ENCODE data around the gene INSM1.

Gene INSM1

GRCh38 chr20:20366876-20367574 lies 879 bp upstream of the INSM1 start:
- H3K9ac ChIP-seq (ENCODE audit: low read depth, low read length): peak overlapping the region; percentile 54
- H3K9me3 ChIP-seq (ENCODE audit: control insufficient read depth, insufficient read depth, low read length): no peaks in the 10 kb centered on the region
- H3K36me3 ChIP-seq (ENCODE audit: insufficient read depth, low read length): no peaks in the 10 kb centered on the region
- peaks cover 19% of the 10 kb centered on the region for H3K4me1 ChIP-seq (ENCODE audit: insufficient read depth, low read length)

DNA sequence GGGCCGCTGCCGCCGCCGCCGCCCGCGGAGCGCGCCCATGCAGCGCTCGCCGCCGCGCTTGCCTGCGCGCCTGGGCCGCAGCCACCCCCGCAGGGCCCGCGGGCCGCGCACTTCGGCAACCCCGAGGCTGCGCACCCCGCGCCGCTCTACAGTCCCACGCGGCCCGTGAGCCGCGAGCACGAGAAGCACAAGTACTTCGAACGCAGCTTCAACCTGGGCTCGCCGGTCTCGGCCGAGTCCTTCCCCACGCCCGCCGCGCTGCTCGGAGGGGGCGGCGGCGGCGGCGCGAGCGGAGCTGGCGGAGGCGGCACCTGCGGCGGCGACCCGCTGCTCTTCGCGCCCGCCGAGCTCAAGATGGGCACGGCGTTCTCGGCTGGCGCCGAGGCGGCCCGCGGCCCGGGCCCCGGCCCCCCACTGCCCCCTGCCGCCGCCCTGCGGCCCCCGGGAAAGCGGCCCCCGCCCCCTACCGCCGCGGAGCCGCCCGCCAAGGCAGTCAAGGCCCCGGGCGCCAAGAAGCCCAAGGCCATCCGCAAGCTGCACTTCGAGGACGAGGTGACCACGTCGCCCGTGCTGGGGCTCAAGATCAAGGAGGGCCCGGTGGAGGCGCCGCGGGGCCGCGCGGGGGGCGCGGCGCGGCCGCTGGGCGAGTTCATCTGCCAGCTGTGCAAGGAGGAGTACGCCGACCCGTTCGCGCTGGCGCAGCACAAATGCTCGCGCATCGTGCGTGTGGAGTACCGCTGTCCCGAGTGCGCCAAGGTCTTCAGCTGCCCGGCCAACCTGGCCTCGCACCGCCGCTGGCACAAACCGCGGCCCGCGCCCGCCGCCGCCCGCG lies 730 bp downstream of the INSM1 start:
- peak overlapping the region; percentile 60; the same call in 1 of the 2 replicates for H3K9ac ChIP-seq (ENCODE audit: low read depth, low read length)
- H3K4me1 ChIP-seq (ENCODE audit: insufficient read depth, low read length): peaks cover 36% of the 10 kb centered on the region
- H3K9me3 ChIP-seq (ENCODE audit: control insufficient read depth, insufficient read depth, low read length): no peaks in the 10 kb centered on the region
- H3K36me3 ChIP-seq (ENCODE audit: insufficient read depth, low read length): no peaks in the 10 kb centered on the region

- no peaks in the 10 kb centered on the region for H3K36me3 ChIP-seq (ENCODE audit: insufficient read depth, low read length)
- H3K9ac ChIP-seq (ENCODE audit: low read depth, low read length): peak overlapping the region; percentile 60
- H3K4me1 ChIP-seq (ENCODE audit: insufficient read depth, low read length): peaks cover 38% of the 10 kb centered on the region
- no peaks in the 10 kb centered on the region for H3K9me3 ChIP-seq (ENCODE audit: control insufficient read depth, insufficient read depth, low read length)
Observed at GRCh38 chr20:20369250-20370093, 1.6 kb downstream of the INSM1 start.

GRCh38 chr20:20370094-20370575 lies 2.2 kb downstream of the INSM1 start:
- Histone ChIP-seq H3K9ac (ENCODE audit: low read depth, low read length) (peak overlapping the region; percentile 60), H3K4me1 (ENCODE audit: insufficient read depth, low read length) (peaks cover 38% of the 10 kb centered on the region), H3K9me3 (ENCODE audit: control insufficient read depth, insufficient read depth, low read length) (no peaks in the 10 kb centered on the region), H3K36me3 (ENCODE audit: insufficient read depth, low read length) (no peaks in the 10 kb centered on the region)

- Histone ChIP-seq H3K9ac (ENCODE audit: low read depth, low read length) (peak overlapping the region; percentile 40), H3K36me3 (ENCODE audit: insufficient read depth, low read length) (no peaks in the 10 kb centered on the region), H3K9me3 (ENCODE audit: control insufficient read depth, insufficient read depth, low read length) (no peaks in the 10 kb centered on the region), H3K4me1 (ENCODE audit: insufficient read depth, low read length) (peaks cover 31% of the 10 kb centered on the region)
Observed at GRCh38 chr20:20371083-20371482, 3.2 kb downstream of the INSM1 start.

GRCh38 chr20:20371681-20372080 lies 3.8 kb downstream of the INSM1 start:
- H3K4me1 ChIP-seq (ENCODE audit: insufficient read depth, low read length): peaks cover 29% of the 10 kb centered on the region
- H3K9me3 ChIP-seq (ENCODE audit: control insufficient read depth, insufficient read depth, low read length): no peaks in the 10 kb centered on the region
- H3K9ac ChIP-seq (ENCODE audit: low read depth, low read length): peak overlapping the region; percentile 40
- no peaks in the 10 kb centered on the region for H3K36me3 ChIP-seq (ENCODE audit: insufficient read depth, low read length)

GRCh38 chr20:20373091-20373571 lies 5.2 kb downstream of the INSM1 start:
- peaks cover 29% of the 10 kb centered on the region for H3K4me1 ChIP-seq (ENCODE audit: insufficient read depth, low read length)
- no peak overlapping the region for H3K9ac ChIP-seq (ENCODE audit: low read depth, low read length)
- no peaks in the 10 kb centered on the region for H3K36me3 ChIP-seq (ENCODE audit: insufficient read depth, low read length)
- H3K9me3 ChIP-seq (ENCODE audit: control insufficient read depth, insufficient read depth, low read length): no peaks in the 10 kb centered on the region

GRCh38 chr20:20375862-20376261 lies 8.0 kb downstream of the INSM1 start:
- Histone ChIP-seq H3K9me3 (ENCODE audit: control insufficient read depth, insufficient read depth, low read length) (peaks cover 5% of the 10 kb centered on the region; the same call in 1 of the 2 replicates), H3K9ac (ENCODE audit: low read depth, low read length) (no peak overlapping the region), H3K4me1 (ENCODE audit: insufficient read depth, low read length) (peaks cover 29% of the 10 kb centered on the region), H3K36me3 (ENCODE audit: insufficient read depth, low read length) (no peaks in the 10 kb centered on the region)

DNA sequence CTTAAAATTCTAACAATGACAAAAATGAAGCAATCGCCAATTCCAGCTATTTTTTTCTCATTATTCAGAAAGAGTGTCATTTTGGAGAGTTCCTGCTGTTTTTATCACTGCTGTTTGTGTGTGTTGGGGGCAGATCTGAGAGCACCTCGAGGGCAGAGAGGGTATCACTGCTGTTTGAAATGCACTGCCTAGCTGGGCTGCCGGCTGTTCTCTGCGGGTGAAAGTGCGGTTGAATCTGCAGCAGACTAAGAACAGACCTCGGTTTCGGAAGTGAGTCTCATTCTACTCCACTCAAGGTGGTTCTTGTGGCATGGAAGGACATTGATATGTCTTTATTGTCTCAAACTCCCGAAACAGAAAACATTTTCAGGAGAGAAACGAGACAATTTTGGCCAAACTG lies 18.3 kb downstream of the INSM1 start:
- H3K36me3 ChIP-seq (ENCODE audit: insufficient read depth, low read length): no peaks in the 10 kb centered on the region
- H3K9ac ChIP-seq (ENCODE audit: low read depth, low read length): no peak overlapping the region
- H3K9me3 ChIP-seq (ENCODE audit: control insufficient read depth, insufficient read depth, low read length): no peaks in the 10 kb centered on the region
- no peaks in the 10 kb centered on the region for H3K4me1 ChIP-seq (ENCODE audit: insufficient read depth, low read length)

DNA sequence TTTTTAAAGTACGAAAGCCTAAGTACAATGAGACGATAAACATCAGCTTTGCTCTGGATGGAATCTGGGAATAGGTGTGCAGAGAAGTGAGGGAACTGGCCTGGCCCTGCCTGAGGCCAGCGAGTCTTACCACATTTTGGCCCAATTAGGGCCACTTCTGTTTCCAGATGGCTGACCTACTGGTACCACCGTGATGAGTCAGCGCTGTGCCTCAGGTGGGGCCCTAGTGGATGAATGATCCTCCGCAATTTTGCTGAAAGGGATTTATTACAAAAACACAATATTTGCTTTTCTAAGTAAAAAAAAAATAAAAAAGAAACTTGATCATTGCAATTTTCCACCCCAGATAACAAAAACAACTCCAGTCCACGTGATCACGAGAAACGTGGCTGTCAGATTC lies 22.5 kb downstream of the INSM1 start:
- no peaks in the 10 kb centered on the region for H3K36me3 ChIP-seq (ENCODE audit: insufficient read depth, low read length)

DNA sequence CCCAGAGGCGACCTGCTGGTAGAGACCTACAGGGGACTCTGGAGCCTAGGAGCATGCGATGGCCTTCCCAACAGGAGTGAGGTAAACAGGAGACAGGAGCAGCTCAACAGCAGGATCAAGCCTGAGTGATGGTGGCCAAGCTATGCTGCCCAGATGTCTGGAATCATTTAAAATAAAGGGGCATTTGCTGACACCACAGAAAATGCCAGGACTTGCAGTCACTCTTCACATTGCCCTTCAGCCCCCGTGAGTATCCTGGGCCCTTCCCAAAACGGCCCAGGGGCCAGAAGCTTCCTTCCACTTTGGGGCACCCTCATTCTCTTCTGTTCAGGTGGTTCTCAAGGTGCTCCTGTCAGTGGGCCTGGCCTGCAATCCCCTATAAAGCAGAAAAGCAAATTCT lies 23.2 kb downstream of the INSM1 start:
- Histone ChIP-seq H3K9ac (ENCODE audit: low read depth, low read length) (no peak overlapping the region), H3K4me1 (ENCODE audit: insufficient read depth, low read length) (no peaks in the 10 kb centered on the region), H3K36me3 (ENCODE audit: insufficient read depth, low read length) (no peaks in the 10 kb centered on the region), H3K9me3 (ENCODE audit: control insufficient read depth, insufficient read depth, low read length) (no peaks in the 10 kb centered on the region)

More for the DNA sequence above, 22.5 kb downstream of the INSM1 start:
- Histone ChIP-seq H3K9ac (ENCODE audit: low read depth, low read length) (no peak overlapping the region), H3K4me1 (ENCODE audit: insufficient read depth, low read length) (no peaks in the 10 kb centered on the region), H3K9me3 (ENCODE audit: control insufficient read depth, insufficient read depth, low read length) (no peaks in the 10 kb centered on the region)

DNA sequence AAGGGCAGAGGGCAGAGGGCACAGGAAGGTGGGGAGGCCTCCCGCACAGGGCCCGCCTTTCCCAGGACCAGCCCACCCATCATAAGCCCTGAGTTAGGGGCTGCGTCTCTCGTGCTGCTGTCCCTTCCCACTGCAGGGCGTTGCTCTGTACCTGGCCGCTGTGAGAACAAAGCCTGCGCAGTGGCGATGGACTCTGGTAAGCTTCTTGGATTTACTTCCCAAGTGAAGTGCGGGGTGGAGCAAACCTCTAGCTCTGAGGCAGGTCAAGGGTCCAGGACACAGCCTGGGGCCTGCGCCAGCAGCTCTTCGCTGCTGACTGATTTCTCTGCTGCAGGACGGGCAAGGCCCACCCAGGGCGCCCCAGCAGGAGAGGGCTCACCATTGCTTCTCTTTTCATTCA lies 23.9 kb downstream of the INSM1 start:
- Histone ChIP-seq H3K4me1 (ENCODE audit: insufficient read depth, low read length) (no peaks in the 10 kb centered on the region; the same call in 1 of the 2 replicates), H3K36me3 (ENCODE audit: insufficient read depth, low read length) (no peaks in the 10 kb centered on the region), H3K9me3 (ENCODE audit: control insufficient read depth, insufficient read depth, low read length) (no peaks in the 10 kb centered on the region)

DNA sequence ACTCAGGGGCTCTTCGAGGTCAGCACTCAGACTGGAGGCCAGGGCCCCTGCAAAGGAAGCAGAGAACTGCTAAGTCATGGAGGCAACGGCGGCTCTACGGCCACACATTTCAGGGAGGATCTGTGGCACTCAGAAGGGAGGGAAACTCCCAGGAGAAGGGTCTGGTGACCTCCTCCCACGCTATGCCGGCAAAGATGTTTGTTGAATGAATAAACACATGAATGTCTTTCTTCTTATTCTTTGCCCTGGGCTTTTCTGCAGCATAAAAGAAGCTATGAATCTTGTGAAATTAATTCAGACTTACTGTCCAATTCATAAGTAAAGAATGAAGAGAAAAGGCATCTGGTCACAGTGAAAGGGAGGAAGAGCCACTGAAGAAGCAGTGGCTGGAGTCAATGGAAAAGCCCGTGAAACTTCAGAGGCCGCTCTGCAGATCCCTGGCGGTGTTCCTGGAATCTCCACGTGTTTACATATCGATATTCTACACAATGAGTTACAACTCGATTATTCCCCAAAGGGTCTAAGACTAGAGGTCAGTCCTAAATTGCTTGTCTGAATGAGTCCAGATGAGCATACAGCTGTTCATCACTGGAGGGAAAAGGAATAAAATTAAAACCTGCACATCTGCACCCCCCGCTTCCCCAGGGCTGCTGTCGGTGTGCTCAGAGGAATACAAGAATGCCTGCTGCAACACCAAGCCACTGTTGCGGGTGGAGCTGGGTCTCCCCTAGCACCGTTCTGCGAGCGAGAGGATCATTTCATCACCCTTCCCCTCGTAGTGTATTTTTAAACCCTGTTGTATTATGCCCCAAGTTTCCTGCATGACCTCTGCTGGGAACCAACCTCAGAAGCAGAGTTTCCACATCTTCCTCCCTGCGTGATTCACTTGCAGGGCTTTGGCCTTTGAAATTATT lies 25.6 kb downstream of the INSM1 start:
- Histone ChIP-seq H3K4me1 (ENCODE audit: insufficient read depth, low read length) (no peaks in the 10 kb centered on the region; the same call in 1 of the 2 replicates), H3K36me3 (ENCODE audit: insufficient read depth, low read length) (no peaks in the 10 kb centered on the region), H3K9ac (ENCODE audit: low read depth, low read length) (no peak overlapping the region), H3K9me3 (ENCODE audit: control insufficient read depth, insufficient read depth, low read length) (no peaks in the 10 kb centered on the region)

More for the DNA sequence above, 23.9 kb downstream of the INSM1 start:
- H3K9ac ChIP-seq (ENCODE audit: low read depth, low read length): no peak overlapping the region
